HepG2 (cell line): ENCODE data around the gene EREG. TPM values are rescaled to one million over a fixed set of nuclear protein-coding genes. Genes with fewer than 3 reads are reported as not detected.

Experiments used
- ATAC-seq: fragments of 200-7000 bp; cut with Tn5 transposase; 3 replicates; pipeline ENCODE4 v1.9.1; 2020; ENCODE audit warnings: mild to moderate bottlenecking, moderate library complexity
- BruUV-seq: library from RNA; stranded (reverse); fragments of 400-500 nt; replicated peaks from 2 replicates; lab custom pipeline; 2021; lab: Mats Ljungman, UMichigan
- CTCF ChIA-PET: fragments of 300-600 bp; formaldehyde crosslinking; extraction: SDS; loops from one replicate; lab custom pipeline; 2021; ENCODE audit warnings: low total read pairs, inconsistent platforms, low intra/inter-chr PET ratio; lab: Yijun Ruan, JAX
- POLR2A ChIA-PET: fragments of 350-600 bp; sonication (Branson Sonifier 250); formaldehyde crosslinking; loops from one replicate; lab custom pipeline; 2020; ENCODE audit warnings: antibody characterized with exemption, inconsistent platforms; lab: Yijun Ruan, JAX
- DNase-seq: peaks from one replicate; pipeline ENCODE4 v3.0.0-alpha.2; 2015; ENCODE audit warnings: low spot score
- FAIRE-seq: peaks from 3 replicates; lab custom pipeline; 2011; peaks lifted over from hg19 to GRCh38; lab: Jason Lieb, UNC
- H2AFZ ChIP-seq: one replicate; pipeline ENCODE4 v1.6.1; 2011; ENCODE audit warnings: low read length, inconsistent platforms
- H3K27ac ChIP-seq: fragments of 300-600 bp; 3 replicates; pipeline ENCODE4 v1.8.0; 2011; ENCODE audit warnings: mixed run types, mild to moderate bottlenecking, mixed read lengths, low read length, inconsistent platforms; ENCODE audit not compliant: insufficient read depth; ENCODE audit errors: extremely low read length
- H3K27me3 ChIP-seq, 2 experiments: fragments of 200-600 bp in 1 of 2; 2 replicates in 1 of 2; 3 replicates in 1 of 2; pipeline versions ENCODE4 v1.6.0 to v1.8.0; 2011; ENCODE audit warnings: low read length in 2 of 2, mild to moderate bottlenecking in 2 of 2, moderate library complexity in 2 of 2, inconsistent platforms in 1 of 2; ENCODE audit not compliant: insufficient read depth in 2 of 2, control insufficient read depth in 1 of 2
- H3K36me3 ChIP-seq, 2 experiments: fragments of 200-600 bp in 1 of 2; replicated peaks in 1 of 2; 2 replicates in 1 of 2; 3 replicates in 1 of 2; pipeline versions ENCODE4 v1.5.1 to v1.8.0; 2011; ENCODE audit warnings: low read length in 2 of 2, inconsistent platforms in 1 of 2; ENCODE audit not compliant: insufficient read depth in 2 of 2, control insufficient read depth in 1 of 2
- H3K4me1 ChIP-seq: 2 replicates; pipeline ENCODE4 v1.5.1; 2012; ENCODE audit warnings: low read length, inconsistent platforms; ENCODE audit not compliant: insufficient read depth
- H3K4me2 ChIP-seq: 2 replicates; pipeline ENCODE4 v1.6.0; 2011; ENCODE audit warnings: low read depth, low read length, inconsistent platforms
- H3K4me3 ChIP-seq, 3 experiments: fragments of 200-600 bp in 1 of 3; sonication (generic), shearing (Covaris generic) in 1 of 3; replicated peaks in 1 of 3; 2 replicates each; pipeline ENCODE4 v1.5.1; 2011 to 2016; ENCODE audit warnings: low read length in 3 of 3, inconsistent platforms in 2 of 3, low read depth in 2 of 3, mild to moderate bottlenecking in 2 of 3, control low read depth in 1 of 3, mixed read lengths in 1 of 3; ENCODE audit not compliant: insufficient read depth in 1 of 3
- H3K79me2 ChIP-seq: one replicate; pipeline ENCODE4 v1.6.1; 2011; ENCODE audit warnings: low read length, inconsistent platforms; ENCODE audit not compliant: insufficient read depth
- H3K9ac ChIP-seq: 2 replicates; pipeline ENCODE4 v1.6.0; 2011; ENCODE audit warnings: mild to moderate bottlenecking, low read depth, low read length, inconsistent platforms; ENCODE audit not compliant: insufficient read depth
- H3K9me3 ChIP-seq: 2 replicates; pipeline ENCODE4 v1.5.1; 2012; ENCODE audit warnings: mild to moderate bottlenecking, low read length
- H4K20me1 ChIP-seq: 2 replicates; pipeline ENCODE4 v1.6.0; 2011; ENCODE audit warnings: inconsistent platforms, mild to moderate bottlenecking, low read length, moderate library complexity; ENCODE audit not compliant: insufficient read depth
- CREB1 ChIP-seq, 2 experiments: fragments of 450-650 bp in 1 of 2; IDR thresholded peaks; 2 replicates each; pipeline ENCODE4 v1.6.1; 2016 to 2017; ENCODE audit warnings: control low read depth in 1 of 2, mild to moderate bottlenecking in 1 of 2, missing compliant biosample characterization in 1 of 2, missing genetic modification characterization in 1 of 2
- E2F1 ChIP-seq: sonication (generic); formaldehyde crosslinking; IDR thresholded peaks from 2 replicates; pipeline ENCODE4 v1.5.0; 2020; ENCODE audit warnings: missing genetic modification reagents
- GPN1 ChIP-seq: sonication (generic); formaldehyde crosslinking; IDR thresholded peaks from 2 replicates; pipeline ENCODE4 v1.5.1; 2020; ENCODE audit warnings: missing genetic modification reagents, borderline replicate concordance
- IRF1 ChIP-seq: sonication (generic); formaldehyde crosslinking; IDR thresholded peaks from 2 replicates; pipeline ENCODE4 v1.4.0; 2020; ENCODE audit warnings: low read depth, mild to moderate bottlenecking, missing genetic modification reagents
- NFIC ChIP-seq: IDR thresholded peaks from 2 replicates; pipeline ENCODE4 v1.6.1; 2012; ENCODE audit warnings: mild to moderate bottlenecking, low read length, inconsistent platforms
- PBX2 ChIP-seq: IDR thresholded peaks from 2 replicates; pipeline ENCODE4 v1.6.1; 2016; ENCODE audit warnings: control low read depth
- PPARG ChIP-seq: conservative IDR thresholded peaks from 2 replicates; pipeline ENCODE4 v1.6.1; 2016; ENCODE audit warnings: missing biosample characterization, missing genetic modification reagents
- RFXAP ChIP-seq: sonication (generic); formaldehyde crosslinking; IDR thresholded peaks from 2 replicates; pipeline ENCODE4 v1.4.0; 2020; ENCODE audit warnings: missing genetic modification reagents, borderline replicate concordance
- RXRA ChIP-seq: sonication (generic); formaldehyde crosslinking; IDR thresholded peaks from 2 replicates; pipeline ENCODE4 v1.5.1; 2020; ENCODE audit warnings: missing genetic modification reagents
- THYN1 ChIP-seq: sonication (generic); formaldehyde crosslinking; IDR thresholded peaks from 2 replicates; pipeline ENCODE4 v1.8.1; 2023; ENCODE audit warnings: low read depth, mild to moderate bottlenecking, moderate library complexity, missing genetic modification reagents, borderline replicate concordance
- ZBTB25 ChIP-seq: IDR thresholded peaks from 2 replicates; pipeline ENCODE4 v1.6.1; 2018; ENCODE audit warnings: missing genetic modification reagents
- ZFP82 ChIP-seq: sonication (generic); formaldehyde crosslinking; IDR thresholded peaks from 2 replicates; pipeline ENCODE4 v1.5.1; 2020; ENCODE audit warnings: mild to moderate bottlenecking, missing genetic modification reagents, borderline replicate concordance
- ZMYM4 ChIP-seq: sonication (generic); formaldehyde crosslinking; IDR thresholded peaks from 2 replicates; pipeline ENCODE4 v1.8.1; 2023; ENCODE audit warnings: mild to moderate bottlenecking, missing genetic modification reagents
- ZNF20 ChIP-seq: sonication (generic); formaldehyde crosslinking; IDR thresholded peaks from 2 replicates; pipeline ENCODE4 v1.4.0; 2020; ENCODE audit warnings: mild to moderate bottlenecking, moderate library complexity, missing genetic modification reagents
- ZNF33B ChIP-seq: sonication (generic); formaldehyde crosslinking; IDR thresholded peaks from 2 replicates; pipeline ENCODE4 v1.5.1; 2020; ENCODE audit warnings: mild to moderate bottlenecking, missing genetic modification reagents
- ZNF451 ChIP-seq: sonication (generic); formaldehyde crosslinking; IDR thresholded peaks from 2 replicates; pipeline ENCODE4 v1.5.0; 2020; ENCODE audit warnings: mild to moderate bottlenecking, missing genetic modification reagents
- ZNF709 ChIP-seq: sonication (generic); formaldehyde crosslinking; IDR thresholded peaks from 2 replicates; pipeline ENCODE4 v1.5.0; 2020; ENCODE audit warnings: mild to moderate bottlenecking, missing genetic modification reagents
- ZNF766 ChIP-seq: sonication (generic); formaldehyde crosslinking; IDR thresholded peaks from 2 replicates; pipeline ENCODE4 v1.5.0; 2020; ENCODE audit warnings: missing genetic modification reagents, borderline replicate concordance
- WGBS: methylation state at CpG from one replicate; pipeline ENCODE4 v1.1.6; 2017; ENCODE audit warnings: low lambda C conversion rate; 5-methylcytosine and 5-hydroxymethylcytosine counted together
- in situ Hi-C: cut with HindIII; loops from 2 replicates; pipeline ENCODE4 v1.10.0; 2017; ENCODE audit warnings: low pct_unique_long_range_greater_than_20kb; ENCODE audit not compliant: extremely low pct_ligation_motif_present
- intact Hi-C: fragments of 100-400 bp; cut with micrococcal nuclease; formaldehyde crosslinking; loops from one replicate; pipeline ENCODE4 v1.10.0; 2022; ENCODE audit not compliant: unreplicated experiment
- polyA plus RNA-seq, 8 experiments: library from polyadenylated mRNA; depleted of rRNA in 3 of 8; stranded (reverse) in 7 of 8; unstranded in 1 of 8; fragments of >200 nt; fragmentation: Illumina TruSeq in 4 of 8; extraction: Trizol in 4 of 8; gene quantifications; 2 replicates each; pipeline versions ENCODE4 v1.2.1 to v1.2.3, GENCODE V29; 2011 to 2016; ENCODE audit warnings: low read depth in 4 of 8, missing spikeins in 1 of 8, mixed read lengths in 1 of 8; ENCODE audit not compliant: insufficient read depth in 1 of 8
- total RNA-seq, 5 experiments: library from RNA; depleted of rRNA; stranded (reverse); fragments of >200 nt; fragmentation: Illumina TruSeq; extraction: Trizol; gene quantifications; 2 replicates each; pipeline ENCODE4 v1.2.3, GENCODE V29; 2016; ENCODE audit warnings: low read depth in 1 of 5
- TF ChIP-seq, protein P1 (sequence below): sonication (generic); formaldehyde crosslinking; IDR thresholded peaks from 2 replicates; pipeline ENCODE4 v1.8.1; 2022; ENCODE audit warnings: mild to moderate bottlenecking, missing genetic modification reagents

Gene EREG
- total and polyA plus RNA-seq, 2 of the 13 experiments (the other 11 are each of a cell fraction or from before 2014, with no cell fraction given), result 0.11 to 0.13 TPM

GRCh38 chr4:74433541-74434172 is 68.7 kb downstream of the EREG start (continued):
- no peak for TF ChIP-seq ZBTB25 (CRISPR knock-in tag)
- peak; percentile 60; the same call in 1 of the 2 replicates for TF ChIP-seq ZMYM4 (CRISPR knock-in tag)
- TF ChIP-seq RFXAP, result no peak
- no peak for TF ChIP-seq CREB1 (IDR thresholded peaks at IDR 0.05)
- peak; percentile 46; the same call in 1 of the 2 replicates for TF ChIP-seq CREB1 (CRISPR knock-in tag; IDR thresholded peaks at IDR 0.05)
- 0 out of 2 replicates have a peak, but pooled peaks have one; percentile 70 for TF ChIP-seq ZNF20 (CRISPR knock-in tag)

DNA sequence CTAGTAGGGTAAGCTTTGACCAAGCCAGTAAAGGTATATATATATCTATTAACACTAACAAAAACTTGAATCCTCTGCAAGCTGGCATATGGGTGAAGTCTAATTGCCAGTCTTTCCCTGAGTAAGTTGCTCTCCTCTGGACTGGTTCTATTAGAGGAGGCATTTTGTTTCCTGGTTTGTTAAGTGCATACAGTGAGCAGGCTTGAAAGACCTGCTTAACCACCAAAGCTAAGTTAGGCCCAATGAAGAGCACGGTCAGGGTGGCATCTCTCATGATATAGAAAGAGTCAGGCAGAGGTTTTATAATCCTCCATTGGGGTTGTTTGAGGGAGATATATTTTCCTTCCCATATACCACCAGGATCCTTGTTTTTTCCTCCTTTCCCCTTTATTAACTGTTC is 70.4 kb downstream of the EREG start:
- CTCF ChIA-PET, result no interaction called here
- FAIRE-seq, result no peak
- no peak for TF ChIP-seq ZFP82 (CRISPR knock-in tag)
- TF ChIP-seq ZNF451 (CRISPR knock-in tag), result no peak
- no peak for TF ChIP-seq PBX2
- TF ChIP-seq, protein P1, sequence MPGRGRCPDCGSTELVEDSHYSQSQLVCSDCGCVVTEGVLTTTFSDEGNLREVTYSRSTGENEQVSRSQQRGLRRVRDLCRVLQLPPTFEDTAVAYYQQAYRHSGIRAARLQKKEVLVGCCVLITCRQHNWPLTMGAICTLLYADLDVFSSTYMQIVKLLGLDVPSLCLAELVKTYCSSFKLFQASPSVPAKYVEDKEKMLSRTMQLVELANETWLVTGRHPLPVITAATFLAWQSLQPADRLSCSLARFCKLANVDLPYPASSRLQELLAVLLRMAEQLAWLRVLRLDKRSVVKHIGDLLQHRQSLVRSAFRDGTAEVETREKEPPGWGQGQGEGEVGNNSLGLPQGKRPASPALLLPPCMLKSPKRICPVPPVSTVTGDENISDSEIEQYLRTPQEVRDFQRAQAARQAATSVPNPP, result no peak
- no peak for TF ChIP-seq THYN1
- TF ChIP-seq PPARG (CRISPR knock-in tag), result no peak
- no peak for TF ChIP-seq NFIC
- no peak for TF ChIP-seq ZNF709 (CRISPR knock-in tag)
- TF ChIP-seq ZNF766 (CRISPR knock-in tag), result no peak
- TF ChIP-seq ZNF33B (CRISPR knock-in tag), result no peak
- TF ChIP-seq E2F1 (CRISPR knock-in tag), result no peak
- no peak for TF ChIP-seq RXRA (CRISPR knock-in tag)
- no peak for TF ChIP-seq GPN1 (CRISPR knock-in tag)
- TF ChIP-seq IRF1, result no peak

More for the DNA sequence above, 70.4 kb downstream of the EREG start:
- no TSS peak for BruUV-seq
- Histone ChIP-seq H3K79me2 (no peaks in the 10 kb centered on the region), H4K20me1 (no peaks in the 10 kb centered on the region), H2AFZ (no peak overlapping the region), H3K9ac (no peak overlapping the region), H3K4me3 (no peak overlapping the region), H3K27ac (no peak overlapping the region), H3K27me3 (no peaks in the 10 kb centered on the region; a peak in 1 of 5 replicates), H3K4me2 (no peak overlapping the region), H3K36me3 (no peaks in the 10 kb centered on the region), H3K9me3 (no peaks in the 10 kb centered on the region), H3K4me1 (0 out of 2 replicates have a peak, but pooled peaks cover 9% of the 10 kb centered on the region)
- DNase-seq, result no peak
- WGBS, result 0% methylated on average over 1 of the region's 1 CpG
- no peak for ATAC-seq
- in situ Hi-C loops (no loop called here), intact Hi-C loops (no loop called here)
- POLR2A ChIA-PET, result no interaction called here
